GM12892 (cell line): ENCODE data around the gene DHX9.
A peak's percentile ranks its signal among the peaks of the same experiment; 100 is the strongest.

Experiments used
- DNase-seq: peaks from one replicate; pipeline ENCODE4 v3.0.0; 2011; ENCODE audit not compliant: insufficient read length
- FAIRE-seq: peaks from 2 replicates; lab custom pipeline; 2011; peaks lifted over from hg19 to GRCh38; lab: Jason Lieb, UNC
- POLR2A ChIP-seq: IDR thresholded peaks from 2 replicates; pipeline ENCODE4 v1.6.1; 2011; ENCODE audit warnings: low read depth, low read length, control low read depth
- POLR2AphosphoS5 ChIP-seq: IDR thresholded peaks from 2 replicates; pipeline ENCODE4 v1.6.1; 2011; ENCODE audit warnings: low read depth, low read length, control low read depth
- TAF1 ChIP-seq: IDR thresholded peaks from 2 replicates; pipeline ENCODE4 v1.6.1; 2011; ENCODE audit warnings: low read depth, mild to moderate bottlenecking, control low read depth, low read length, borderline replicate concordance

The DHX9 gene

DNA sequence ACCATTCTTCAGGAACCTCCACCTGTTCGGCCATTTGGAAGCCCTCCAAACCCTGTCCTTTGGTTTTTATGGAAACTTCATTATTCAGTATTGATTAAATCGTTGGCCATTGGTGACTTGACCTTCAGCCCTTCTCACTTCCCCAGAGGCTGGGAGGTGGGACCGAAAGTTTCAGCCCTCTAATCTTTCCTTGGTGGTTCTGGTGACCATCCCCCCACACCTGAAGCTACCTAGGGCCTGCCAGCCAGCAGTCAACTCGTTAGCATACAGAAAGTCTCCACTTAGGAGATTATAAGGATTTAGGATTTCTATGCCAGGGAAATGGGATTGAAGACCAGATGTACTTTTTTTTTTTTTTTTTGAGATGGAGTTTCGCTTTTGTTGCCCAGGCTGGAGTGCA is 6.7 kb downstream of the DHX9 start:
- TF ChIP-seq POLR2A = no peak
- no peak for TF ChIP-seq POLR2AphosphoS5
- no peak for DNase-seq
- no peak for FAIRE-seq

DNA sequence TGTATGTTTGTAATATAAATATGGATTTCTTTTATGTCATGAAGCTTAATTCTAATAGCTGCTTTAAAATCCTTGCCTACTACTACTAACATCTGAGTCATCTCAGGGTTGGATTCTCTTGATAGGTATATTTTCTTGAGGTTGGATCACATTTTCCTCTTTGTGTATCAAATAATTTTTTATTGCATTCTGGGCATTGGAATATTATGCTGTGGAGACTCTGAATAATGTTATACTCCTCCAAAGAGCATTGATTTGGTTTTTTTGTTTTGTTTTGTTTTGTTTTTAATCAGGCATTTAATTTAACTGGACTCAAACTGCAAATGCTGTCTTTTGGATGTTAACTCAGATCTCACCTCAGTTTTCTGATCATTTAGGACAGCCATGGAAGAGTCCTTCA is 8.0 kb downstream of the DHX9 start:
- DNase-seq = no peak
- TF ChIP-seq TAF1 (no peak), POLR2AphosphoS5 (no peak), POLR2A (no peak)
- FAIRE-seq = no peak

DNA sequence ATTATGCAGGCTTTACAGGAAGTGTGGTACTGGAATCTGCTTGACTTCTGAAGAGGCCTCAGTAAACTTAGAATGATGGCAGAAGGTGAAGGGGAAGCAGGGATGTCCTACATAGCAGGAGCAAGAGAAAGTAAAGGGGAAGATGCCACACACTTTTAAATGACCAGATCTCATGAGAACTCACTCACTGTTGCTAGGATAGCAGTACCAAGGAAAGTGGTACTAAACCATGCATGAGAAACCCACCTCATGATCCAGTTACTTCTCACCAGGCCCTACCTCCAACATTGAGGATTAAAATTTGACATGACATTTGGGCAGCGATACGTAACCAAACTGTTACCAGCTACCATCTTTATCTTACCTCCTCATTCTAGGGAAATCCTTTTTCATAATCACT is 9.6 kb downstream of the DHX9 start:
- no peak for DNase-seq
- FAIRE-seq = no peak
- TF ChIP-seq POLR2AphosphoS5 = 0 out of 2 replicates have a peak, but pooled peaks have one; percentile 25
- no peak for TF ChIP-seq TAF1

DNA sequence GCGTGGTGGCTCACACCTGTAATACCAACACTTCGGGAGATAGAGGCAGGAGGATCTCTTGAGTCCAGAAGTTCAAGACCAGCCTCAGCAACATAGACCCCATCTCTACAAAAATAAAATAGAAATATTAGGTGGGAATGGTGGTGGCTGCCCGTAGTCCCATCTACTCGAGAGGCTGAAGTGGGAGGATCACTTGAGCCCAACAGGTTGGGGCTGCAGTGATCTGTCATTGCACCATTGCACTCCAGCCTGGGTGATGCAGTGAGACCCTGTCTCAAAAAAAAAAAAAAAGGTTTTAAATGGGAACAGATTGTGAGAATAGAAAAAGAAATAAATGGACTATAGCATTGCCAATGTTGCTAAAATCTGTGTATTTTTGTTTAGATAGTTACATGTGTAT is 11.2 kb downstream of the DHX9 start:
- FAIRE-seq (no peak), DNase-seq (no peak)
- TF ChIP-seq POLR2AphosphoS5 (no peak), POLR2A (no peak)

DNA sequence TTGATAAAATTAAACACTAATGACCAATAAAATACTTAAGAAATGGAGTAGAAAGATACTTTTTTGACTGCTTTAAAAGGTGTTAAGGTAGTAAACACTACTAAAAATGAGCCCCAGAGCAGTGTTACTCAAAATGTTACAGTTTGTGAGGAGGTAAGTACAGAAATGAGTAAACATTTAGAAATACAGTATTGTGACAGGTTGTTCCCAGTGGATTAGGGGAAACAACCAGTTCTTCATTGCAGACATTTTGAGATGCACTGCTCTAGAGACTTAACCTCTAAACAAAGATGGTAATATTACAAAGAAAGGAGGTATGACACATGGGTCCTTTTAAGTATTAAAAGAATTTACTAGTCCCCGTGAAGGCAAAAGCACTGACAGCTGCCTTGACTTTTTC is 12.7 kb downstream of the DHX9 start:
- no peak for TF ChIP-seq TAF1
- peak; percentile 18; the same call in 1 of the 2 replicates for TF ChIP-seq POLR2A
- DNase-seq = no peak
- no peak for FAIRE-seq

DNA sequence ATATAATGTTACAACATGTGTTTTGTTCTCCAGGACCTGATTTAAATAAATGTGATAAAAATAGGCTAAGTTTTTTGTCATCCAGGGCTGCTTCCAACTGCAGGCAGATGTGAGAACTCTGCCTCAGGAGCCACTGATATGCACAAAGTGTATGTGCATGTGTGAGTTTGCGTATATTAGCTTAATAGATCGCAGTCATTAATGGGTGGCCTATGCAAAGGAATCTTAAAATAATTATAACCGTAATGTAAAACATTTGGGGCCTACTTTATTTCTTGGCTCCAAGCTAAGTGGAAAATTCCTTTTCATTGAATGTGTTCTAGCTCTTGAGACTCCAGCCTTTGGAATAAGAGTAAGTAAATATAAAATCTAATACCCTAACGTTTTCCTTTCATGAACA is 16.8 kb downstream of the DHX9 start:
- TF ChIP-seq POLR2A = no peak
- no peak for TF ChIP-seq TAF1
- no peak for TF ChIP-seq POLR2AphosphoS5
- no peak for FAIRE-seq
- DNase-seq = no peak

DNA sequence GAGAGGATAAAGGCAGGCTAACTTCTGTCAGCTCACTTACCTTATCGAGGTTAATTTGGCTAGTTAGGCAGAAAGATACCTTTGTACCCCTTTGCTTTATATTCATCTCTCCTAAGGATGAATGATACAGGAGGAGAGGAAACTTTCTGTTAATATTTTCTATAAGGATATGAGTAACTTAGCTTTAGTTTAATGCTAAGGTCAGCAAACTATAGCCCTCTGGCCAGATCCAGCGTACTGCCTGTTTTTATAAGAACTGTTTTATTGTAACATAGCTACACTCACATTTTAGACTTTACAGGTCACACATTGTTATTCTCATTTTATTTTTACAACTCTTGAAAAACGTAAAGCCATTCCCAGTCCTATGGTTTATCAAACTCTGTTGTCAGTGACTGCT is 18.1 kb downstream of the DHX9 start:
- DNase-seq (no peak), FAIRE-seq (no peak)
- TF ChIP-seq TAF1 (no peak), POLR2A (no peak), POLR2AphosphoS5 (no peak)

DNA sequence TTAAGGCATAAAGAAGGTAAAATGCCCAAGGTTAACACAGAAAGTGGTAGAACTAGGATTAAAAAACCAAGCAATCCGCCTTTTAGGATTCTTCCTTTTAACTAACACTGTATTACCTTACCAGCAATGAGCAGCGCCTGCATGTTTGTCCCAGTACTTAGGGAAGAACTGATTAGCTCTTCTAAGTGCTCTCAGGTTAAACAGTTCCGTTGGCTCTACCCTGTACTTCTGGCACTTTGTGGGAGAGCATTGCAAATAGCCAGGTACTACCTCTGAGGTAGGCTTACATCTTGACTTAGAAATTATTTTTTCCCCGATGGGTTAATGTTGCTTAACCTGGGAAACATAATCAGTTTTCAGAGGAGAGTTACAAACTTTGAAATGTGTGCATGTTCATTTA is 21.5 kb downstream of the DHX9 start:
- FAIRE-seq (no peak), DNase-seq (no peak)
- TF ChIP-seq POLR2AphosphoS5 (no peak), POLR2A (peak; percentile 17; the same call in 1 of the 2 replicates), TAF1 (no peak)

DNA sequence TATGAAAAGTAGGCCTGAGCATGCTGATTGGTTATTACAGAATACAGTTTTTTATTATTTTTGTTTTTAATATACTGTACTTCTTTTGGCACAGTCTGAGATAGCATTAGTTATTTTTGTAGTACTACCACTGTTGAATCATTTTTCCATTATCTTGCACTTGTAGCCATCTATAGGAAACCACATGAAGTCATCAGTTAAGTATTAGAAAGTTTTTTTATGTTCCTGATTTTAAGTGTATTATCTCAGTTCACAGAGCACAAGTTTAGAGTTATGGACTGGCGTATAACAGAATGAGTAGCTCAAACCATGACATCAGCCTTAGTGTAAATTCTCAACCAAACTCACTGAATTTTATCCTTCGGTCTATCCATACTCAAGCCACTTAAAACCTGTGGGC is 22.8 kb downstream of the DHX9 start:
- no peak for TF ChIP-seq POLR2A
- TF ChIP-seq TAF1 = no peak
- no peak for TF ChIP-seq POLR2AphosphoS5
- FAIRE-seq = no peak
- DNase-seq = no peak

DNA sequence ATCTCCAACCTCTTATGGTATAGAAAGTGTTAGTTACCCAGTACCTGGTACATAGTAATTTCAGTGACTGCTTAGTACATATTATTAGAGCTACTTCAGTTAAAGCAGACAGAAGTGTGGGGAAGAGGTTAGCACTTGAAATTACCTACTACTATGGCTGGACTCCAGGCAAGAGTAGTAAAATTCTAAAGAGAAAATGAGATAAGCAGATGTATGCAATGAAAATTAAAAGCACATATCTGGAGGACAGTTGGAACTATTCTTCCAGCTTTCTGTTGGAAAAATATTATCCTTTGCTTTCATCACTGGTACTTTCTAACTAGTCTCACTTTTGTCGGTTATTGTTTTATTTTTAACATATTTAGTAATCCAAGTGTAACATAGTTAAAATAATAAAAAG is 23.7 kb downstream of the DHX9 start:
- no peak for TF ChIP-seq TAF1
- TF ChIP-seq POLR2AphosphoS5 = no peak
- no peak for TF ChIP-seq POLR2A
- DNase-seq (no peak), FAIRE-seq (no peak)

DNA sequence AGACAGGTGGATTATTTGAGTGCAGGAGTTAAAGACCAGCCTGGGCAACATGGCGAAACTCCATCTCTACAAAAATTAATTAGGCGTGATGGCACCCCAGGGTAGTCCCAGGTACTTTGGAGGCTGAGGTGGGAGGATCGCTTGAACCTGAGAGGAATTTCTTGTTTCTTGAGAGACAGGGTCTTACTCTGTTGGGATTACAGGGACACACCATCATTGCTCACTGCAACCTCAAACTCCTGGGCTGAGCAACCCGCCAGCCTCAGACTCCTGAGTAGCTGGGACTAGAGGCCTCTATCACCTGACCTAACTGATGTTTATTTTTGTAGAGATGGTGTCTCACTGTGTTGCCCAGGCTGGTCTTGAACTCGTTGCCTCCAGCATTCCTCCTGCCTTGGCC is 24.8 kb downstream of the DHX9 start:
- no peak for DNase-seq
- no peak for FAIRE-seq
- TF ChIP-seq TAF1 = no peak

DNA sequence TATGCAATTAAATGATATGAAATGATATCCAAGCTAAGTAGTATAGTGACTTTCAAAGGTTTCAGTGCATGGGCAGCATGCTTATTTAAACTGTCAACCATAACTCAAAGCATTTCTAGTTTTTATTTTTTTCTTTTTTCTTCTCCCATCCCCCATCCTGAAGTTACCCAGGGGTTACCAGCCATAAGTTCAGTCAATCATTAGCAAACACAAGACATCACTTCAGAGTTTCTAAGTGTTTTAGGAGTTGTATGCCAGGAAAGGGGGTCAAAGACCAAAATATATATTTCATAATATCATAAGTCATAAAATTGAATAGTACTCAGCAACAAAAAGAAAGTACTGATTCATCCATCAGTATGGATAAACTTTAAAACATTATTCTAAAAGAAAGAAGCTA is 28.7 kb downstream of the DHX9 start:
- DNase-seq (no peak), FAIRE-seq (no peak)
- TF ChIP-seq POLR2A (no peak), TAF1 (no peak), POLR2AphosphoS5 (no peak)

DNA sequence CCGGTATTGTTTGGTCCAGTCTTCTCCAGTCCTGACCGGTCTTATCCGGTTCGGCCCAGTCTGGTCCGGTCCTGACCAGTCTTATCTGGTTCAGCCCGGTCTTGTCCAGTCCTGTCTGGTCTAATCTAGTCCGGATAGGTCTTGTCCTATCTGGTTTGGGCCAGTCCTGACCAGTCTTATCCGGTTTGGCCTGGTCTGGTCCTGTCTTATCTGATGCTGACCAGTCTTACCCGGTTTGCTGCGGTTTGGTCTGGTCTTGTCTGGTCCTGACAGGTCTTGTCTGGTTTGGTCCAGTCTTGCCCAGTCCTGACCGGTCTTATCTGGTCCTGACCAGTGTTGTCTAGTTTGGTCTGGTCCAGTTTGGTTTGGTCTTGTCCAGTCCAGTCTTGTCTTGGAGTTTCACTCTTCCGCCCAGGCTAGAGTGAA is 30.1 kb downstream of the DHX9 start:
- DNase-seq (no peak), FAIRE-seq (no peak)
- TF ChIP-seq POLR2A = no peak
- TF ChIP-seq POLR2AphosphoS5 = no peak
- TF ChIP-seq TAF1 = no peak
